OCI-LY3 (cell line): ENCODE measurements around the gene OR12D2.

Experiments
- CTCF ChIP-seq: fragments of 200-600, 300-600 bp; sonication (generic); IDR thresholded peaks from 2 replicates; pipeline ENCODE4 v1.5.1; 2014; ENCODE audit warnings: antibody characterized with exemption, low read length, low read depth
- EZH2phosphoT487 ChIP-seq: fragments of 200-600 bp; shearing (Covaris generic); IDR thresholded peaks from 2 replicates; pipeline ENCODE4 v1.6.1; 2018; ENCODE audit warnings: antibody characterized with exemption, mixed run types, low read depth

GRCh38 chr6:29424168-29424567 is 28.7 kb downstream of the OR12D2 start:
- TF ChIP-seq CTCF = no peak
- TF ChIP-seq EZH2phosphoT487 = no peak
